Astrocyte of the cerebellum (primary cell): Measurements from ENCODE around the gene WIPF3.
"Not testable (repeated sequence)": the region's sequence is repeated elsewhere in the genome, so short reads cannot be mapped to it uniquely, and the experiment has no call there.

Source experiments
- DNase-seq: peaks from one replicate; pipeline ENCODE4 v3.0.0-alpha.2; 2011; ENCODE audit warnings: low read depth
- H3K4me3 ChIP-seq: 2 replicates; pipeline ENCODE4 v1.5.1; 2011; ENCODE audit warnings: mild to moderate bottlenecking, low read depth, low read length, moderate library complexity
- in situ Hi-C: cut with HindIII; loops from 2 replicates; pipeline ENCODE4 v1.10.0; 2017; ENCODE audit warnings: low sequenced_read_pairs
- TF ChIP-seq, protein P1 (sequence below): IDR thresholded peaks from 2 replicates; pipeline ENCODE4 v1.5.1; 2012; ENCODE audit warnings: low read length, low read depth, moderate library complexity, mild to moderate bottlenecking; ENCODE audit errors: missing control alignments

WIPF3 gene

DNA sequence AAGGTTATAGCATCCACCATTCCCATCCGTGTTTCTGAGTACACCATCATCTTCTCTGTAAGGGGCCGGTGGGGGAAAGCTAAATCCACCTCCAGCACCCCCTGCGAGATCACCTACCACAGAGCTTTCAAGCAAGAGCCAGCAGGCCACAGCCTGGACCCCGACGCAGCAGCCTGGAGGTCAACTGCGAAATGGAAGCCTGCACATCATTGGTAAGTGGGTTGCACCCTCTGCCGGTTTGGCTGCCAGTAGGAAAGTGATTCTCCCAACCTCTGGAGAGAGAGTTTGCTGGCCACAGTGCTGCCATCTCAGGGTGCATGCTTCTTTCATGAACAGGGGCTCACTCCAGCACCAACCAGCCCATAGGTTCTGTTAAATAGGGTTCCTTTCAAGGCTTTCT lies 81.7 kb downstream of the WIPF3 start:
- H3K4me3 ChIP-seq, result no peak overlapping the region
- TF ChIP-seq, protein P1, sequence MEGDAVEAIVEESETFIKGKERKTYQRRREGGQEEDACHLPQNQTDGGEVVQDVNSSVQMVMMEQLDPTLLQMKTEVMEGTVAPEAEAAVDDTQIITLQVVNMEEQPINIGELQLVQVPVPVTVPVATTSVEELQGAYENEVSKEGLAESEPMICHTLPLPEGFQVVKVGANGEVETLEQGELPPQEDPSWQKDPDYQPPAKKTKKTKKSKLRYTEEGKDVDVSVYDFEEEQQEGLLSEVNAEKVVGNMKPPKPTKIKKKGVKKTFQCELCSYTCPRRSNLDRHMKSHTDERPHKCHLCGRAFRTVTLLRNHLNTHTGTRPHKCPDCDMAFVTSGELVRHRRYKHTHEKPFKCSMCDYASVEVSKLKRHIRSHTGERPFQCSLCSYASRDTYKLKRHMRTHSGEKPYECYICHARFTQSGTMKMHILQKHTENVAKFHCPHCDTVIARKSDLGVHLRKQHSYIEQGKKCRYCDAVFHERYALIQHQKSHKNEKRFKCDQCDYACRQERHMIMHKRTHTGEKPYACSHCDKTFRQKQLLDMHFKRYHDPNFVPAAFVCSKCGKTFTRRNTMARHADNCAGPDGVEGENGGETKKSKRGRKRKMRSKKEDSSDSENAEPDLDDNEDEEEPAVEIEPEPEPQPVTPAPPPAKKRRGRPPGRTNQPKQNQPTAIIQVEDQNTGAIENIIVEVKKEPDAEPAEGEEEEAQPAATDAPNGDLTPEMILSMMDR, result no peak
- no peak for DNase-seq
- in situ Hi-C loops, result no loop called here

DNA sequence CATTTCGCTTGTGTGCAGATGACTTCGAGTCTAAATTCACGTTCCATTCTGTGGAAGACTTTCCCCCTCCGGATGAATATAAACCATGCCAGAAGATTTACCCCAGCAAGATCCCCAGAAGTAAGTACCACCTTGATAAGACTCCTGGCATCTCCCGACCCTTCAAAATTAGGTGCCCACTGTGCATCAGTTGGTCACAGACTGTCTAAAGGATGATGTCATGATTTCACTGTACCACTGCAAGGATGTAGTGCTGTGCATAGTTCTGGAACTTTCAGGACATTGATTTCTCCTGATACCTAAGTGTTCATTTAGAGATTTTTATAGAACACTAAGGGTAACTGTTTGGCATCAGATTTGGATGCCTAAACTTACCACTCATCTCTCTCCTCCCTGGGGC lies 83.0 kb downstream of the WIPF3 start:
- H3K4me3 ChIP-seq, result no peak overlapping the region
- TF ChIP-seq, protein P1, result no peak
- no peak for DNase-seq
- in situ Hi-C loops, result no loop called here

DNA sequence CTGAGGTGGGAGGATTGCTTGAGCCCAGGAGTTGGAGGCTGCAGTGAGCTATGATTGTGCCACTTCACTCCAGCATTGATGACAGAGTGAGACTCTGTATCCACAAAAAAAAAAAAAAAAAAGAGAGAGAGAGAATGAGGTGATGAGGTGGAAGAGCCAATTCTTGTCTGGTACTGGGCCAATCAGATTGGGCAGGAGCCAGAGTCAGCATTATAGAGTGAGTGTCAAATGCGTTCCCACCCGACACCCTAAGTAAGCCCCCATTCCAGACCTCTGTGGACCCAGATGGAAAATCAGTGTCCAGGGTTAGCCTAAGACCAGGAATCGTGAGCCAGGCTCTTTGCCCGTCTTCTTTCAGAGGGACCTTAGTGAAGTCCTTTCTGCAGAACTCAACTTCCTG lies 83.9 kb downstream of the WIPF3 start:
- in situ Hi-C loops, result no loop called here
- no peak for DNase-seq
- H3K4me3 ChIP-seq, result no peak overlapping the region
- TF ChIP-seq, protein P1, result no peak

DNA sequence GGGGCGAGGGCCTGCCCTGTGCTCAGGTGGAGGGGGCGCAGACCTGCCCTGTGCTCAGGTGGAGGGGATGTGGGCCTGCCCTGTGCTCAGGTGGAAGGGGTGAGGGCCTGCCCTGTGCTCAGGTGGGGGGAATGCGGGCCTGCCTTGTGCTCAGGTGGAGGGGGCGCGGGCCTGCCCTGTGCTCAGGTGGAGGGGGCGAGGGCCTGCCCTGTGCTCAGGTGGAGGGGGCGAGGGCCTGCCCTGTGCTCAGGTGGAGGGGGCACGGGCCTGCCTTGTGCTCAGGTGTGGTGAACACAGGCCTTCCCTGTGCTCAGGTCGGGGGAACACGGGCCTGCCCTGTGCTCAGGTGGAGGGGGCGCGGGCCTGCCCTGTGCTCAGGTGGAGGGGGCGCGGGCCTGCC lies 84.5 kb downstream of the WIPF3 start:
- H3K4me3 ChIP-seq, in situ Hi-C loops, DNase-seq: not testable (repeated sequence)

DNA sequence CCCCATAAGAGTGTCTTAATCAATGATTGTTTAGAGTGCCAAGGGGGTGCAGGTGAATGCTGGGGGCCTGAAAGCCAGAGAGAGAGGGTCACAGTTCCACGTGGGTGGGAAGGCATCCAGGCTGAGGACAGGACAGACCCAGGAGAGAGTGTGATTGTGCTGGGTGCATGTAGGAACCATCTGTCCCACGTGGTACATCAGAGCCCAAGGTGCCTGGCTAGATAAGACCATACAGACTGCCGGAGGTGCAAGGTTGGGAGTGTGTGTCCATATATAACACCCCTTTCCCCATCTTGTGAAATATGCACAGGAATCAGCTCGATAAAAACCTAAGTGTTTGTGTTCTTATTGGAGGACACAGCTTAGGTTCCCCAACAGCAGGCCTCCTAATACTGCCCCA lies 85.5 kb downstream of the WIPF3 start:
- TF ChIP-seq, protein P1, result no peak
- in situ Hi-C loops, result no loop called here
- DNase-seq, result no peak
- no peak overlapping the region for H3K4me3 ChIP-seq

DNA sequence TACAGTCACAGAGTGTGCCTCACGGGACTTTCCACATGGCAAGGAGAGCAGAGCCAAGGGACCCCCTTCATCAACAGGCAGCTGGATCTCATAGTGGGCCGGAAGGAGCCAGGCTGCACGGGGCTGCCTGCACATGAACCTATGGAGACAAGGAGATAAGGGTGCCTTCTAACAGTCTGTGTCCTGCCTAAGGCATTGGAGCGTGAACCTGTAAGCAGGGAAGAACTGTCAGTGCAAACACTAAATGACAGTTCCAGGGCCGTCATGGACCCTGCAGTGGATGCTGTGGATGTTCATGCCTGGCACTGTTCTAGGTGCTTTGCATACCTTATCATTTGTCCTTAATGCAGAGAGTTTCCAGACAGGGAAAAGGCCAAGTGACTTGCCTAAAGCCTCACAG lies 85.9 kb downstream of the WIPF3 start:
- DNase-seq, result no peak
- H3K4me3 ChIP-seq, result no peak overlapping the region
- TF ChIP-seq, protein P1, result no peak
- in situ Hi-C loops, result no loop called here

DNA sequence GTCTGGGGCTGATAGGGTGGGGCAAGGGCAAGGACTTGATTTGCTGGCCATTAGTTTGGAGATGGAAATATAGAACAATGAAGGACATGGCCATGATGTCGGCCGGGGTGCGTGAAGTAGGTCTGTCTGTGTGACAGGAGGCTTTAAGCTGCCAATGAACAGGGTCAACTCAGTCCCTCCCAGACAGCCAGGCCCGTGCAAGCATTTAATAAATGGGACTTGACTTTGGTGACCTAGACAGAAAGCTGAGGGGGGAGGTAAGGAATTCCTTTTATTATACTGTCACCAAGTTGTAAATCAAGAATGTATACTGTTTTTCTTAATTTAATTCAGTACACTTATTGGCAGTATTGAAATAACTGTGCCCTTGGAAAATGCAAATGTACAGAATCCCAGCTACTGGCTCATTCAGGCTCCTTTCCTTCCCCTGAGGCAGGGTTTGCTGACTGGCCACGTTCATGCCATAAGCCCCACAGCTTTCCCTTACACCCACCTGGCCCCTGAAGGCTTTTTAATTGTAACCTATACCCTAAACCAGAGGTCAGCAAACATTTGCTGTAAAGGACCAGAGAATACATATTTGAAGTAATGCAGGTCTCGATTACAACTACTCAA lies 87.2 kb downstream of the WIPF3 start:
- TF ChIP-seq, protein P1, result no peak
- DNase-seq, result no peak
- in situ Hi-C loops, result no loop called here
- no peak overlapping the region for H3K4me3 ChIP-seq
